ENCODE measurements around the gene UTP14C.
"Not testable (repeated sequence)": the region's sequence is repeated elsewhere in the genome, so short reads cannot be mapped to it uniquely, and the experiment has no call there.

UTP14C gene

GRCh38 chr13:52048516-52048915, 24.0 kb downstream of the UTP14C start:
- DNase-seq = no peak

- no peak for DNase-seq
These were observed 26.9 kb downstream of the UTP14C start for GRCh38 chr13:52051400-52051799.

GRCh38 chr13:52053460-52053859, 29.0 kb downstream of the UTP14C start:
- DNase-seq = no peak

GRCh38 chr13:52061064-52061463, 36.6 kb downstream of the UTP14C start:
- DNase-seq = not testable (repeated sequence)

GRCh38 chr13:52061587-52061986, 37.1 kb downstream of the UTP14C start:
- no peak for DNase-seq

- no peak for DNase-seq
These were observed 42.7 kb downstream of the UTP14C start for GRCh38 chr13:52067237-52067636.

GRCh38 chr13:52070929-52071523, 46.5 kb downstream of the UTP14C start:
- peak; percentile 24 for DNase-seq
